Measurements from ENCODE around the gene SLC1A7.

Gene SLC1A7

GRCh38 chr1:53115403-53116306, 26.8 kb downstream of the SLC1A7 start:
- no peak for DNase-seq

- DNase-seq = no peak
These were observed 27.6 kb downstream of the SLC1A7 start for GRCh38 chr1:53114581-53115400.

DNA sequence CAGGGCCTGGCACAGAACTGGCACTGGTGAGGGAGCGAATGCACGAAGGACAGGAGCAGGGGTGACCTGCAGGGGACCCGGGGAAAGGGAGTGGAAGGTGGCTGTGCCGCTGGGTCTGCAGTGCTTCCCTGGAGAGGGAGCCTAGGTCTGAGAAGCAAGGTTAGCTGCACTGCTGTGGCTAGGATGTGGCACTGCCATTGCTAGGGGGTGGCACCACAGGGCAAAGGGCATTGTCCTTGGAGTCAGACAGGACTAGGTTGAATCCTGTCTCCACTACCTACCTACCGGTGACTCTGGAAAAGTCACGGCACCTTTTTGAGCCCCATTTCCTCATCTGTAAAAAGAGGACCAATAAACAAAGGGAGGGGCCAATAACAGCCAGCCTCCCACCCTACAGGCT, 28.3 kb downstream of the SLC1A7 start:
- DNase-seq = no peak

- no peak for DNase-seq
These were observed 29.6 kb downstream of the SLC1A7 start for GRCh38 chr1:53112861-53113260.

- DNase-seq = no peak
These were observed 30.1 kb downstream of the SLC1A7 start for GRCh38 chr1:53112271-53112774.

GRCh38 chr1:53111693-53112092, 30.7 kb downstream of the SLC1A7 start:
- DNase-seq = no peak

DNA sequence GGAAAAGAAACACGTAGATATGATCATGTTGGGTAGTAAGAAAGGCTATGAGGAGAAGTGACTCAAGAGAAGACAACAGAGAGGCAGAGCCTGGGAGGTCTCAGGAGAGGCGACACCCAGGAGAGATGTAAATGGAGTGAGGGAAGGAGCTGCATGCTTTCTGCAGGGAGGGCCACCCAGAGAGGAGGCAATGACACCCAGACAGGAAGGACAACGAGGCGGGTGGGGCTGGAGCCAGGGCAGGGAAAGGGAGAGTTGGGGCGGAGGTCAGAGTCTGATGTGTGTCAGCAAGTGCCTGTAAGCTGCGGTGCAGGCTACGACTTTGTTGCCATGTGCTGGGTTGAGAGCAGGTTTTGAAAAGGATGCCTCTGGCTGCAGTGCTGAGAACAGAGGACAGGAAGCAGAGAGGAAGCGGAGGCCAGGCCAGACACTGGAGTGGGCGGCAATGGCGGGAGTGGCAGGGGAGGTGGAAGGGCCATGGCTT, 31.3 kb downstream of the SLC1A7 start:
- DNase-seq = no peak

DNA sequence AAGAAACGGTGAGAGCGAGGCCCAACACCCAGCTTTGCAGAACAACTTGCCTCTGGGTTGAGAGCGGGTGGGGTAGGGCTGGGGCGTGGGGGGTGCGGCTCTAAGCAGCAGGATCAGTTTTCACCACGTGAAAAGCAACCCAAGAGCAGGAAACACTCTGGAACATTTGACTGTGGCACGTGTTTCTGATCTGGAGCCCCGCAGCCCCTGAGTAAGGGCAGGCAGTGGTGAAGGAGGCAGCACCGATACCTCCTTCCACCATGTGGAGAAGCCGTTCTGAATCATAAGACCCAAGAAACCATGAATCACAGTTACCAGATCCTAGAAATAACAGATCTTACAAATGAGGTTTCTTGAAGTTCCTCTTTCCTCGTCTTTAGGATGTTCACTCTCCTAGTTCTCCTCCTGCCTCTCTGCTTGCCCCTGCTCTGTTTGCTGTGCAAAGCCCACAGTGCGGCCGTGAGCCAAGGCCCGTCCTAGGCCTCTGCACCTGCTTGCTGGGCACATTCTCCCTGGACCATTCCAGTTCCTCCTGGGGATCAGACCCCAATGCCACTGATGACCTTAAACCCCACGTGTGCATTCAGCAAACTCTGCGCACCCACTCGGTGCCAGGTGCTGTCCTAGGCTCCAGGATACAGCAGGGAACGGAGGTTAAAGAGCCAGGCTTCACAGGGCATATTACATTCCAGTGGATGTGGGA, 31.9 kb downstream of the SLC1A7 start:
- no peak for DNase-seq

DNA sequence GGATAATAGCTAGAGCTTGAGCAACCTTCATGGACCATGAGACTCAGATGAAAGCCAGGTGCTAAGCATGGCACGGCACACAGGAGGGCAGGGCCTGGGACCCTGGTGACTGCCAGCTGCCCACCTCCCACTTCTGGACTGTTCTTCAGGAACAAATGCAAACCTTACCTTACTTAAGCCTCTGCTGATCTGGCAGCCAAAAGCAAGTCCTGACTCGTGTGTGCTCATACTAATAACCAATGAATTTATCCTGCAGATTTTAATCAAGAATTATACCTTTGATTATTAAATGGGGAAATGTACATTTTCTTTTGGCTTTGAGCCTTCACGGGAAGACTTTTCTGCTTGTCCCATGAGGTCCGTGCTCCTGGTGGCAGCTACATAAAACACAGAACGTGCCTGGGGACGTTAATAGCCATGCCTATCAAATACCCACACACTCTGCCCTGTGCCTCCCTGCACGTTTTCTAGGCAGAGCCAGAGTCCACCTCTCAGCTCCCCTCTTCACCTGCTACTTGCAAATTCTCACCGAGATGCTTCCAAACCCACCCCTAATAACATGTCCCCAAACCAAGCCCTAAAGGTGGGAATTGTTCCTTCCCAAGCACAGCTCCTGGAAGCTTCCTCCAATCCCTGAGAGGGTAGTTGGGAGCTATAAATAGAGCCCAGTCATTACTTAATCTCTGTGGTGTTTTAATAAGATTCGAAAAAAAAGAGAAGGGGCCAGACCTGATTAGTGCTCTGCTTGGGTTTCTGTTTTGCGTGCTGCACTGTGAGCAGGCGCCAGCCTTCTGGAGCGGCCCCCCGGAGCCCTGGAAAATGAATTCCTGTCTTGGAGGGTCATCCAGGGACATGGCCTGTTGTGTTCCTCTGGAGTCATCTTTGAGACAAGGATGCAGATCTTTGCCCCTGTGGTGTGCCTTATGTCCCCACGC, 33.5 kb downstream of the SLC1A7 start:
- no peak for DNase-seq

- no peak for DNase-seq
These were observed 34.7 kb downstream of the SLC1A7 start for GRCh38 chr1:53107570-53108322.

GRCh38 chr1:53107090-53107489, 35.3 kb downstream of the SLC1A7 start:
- DNase-seq = no peak

GRCh38 chr1:53104289-53104913, 38.0 kb downstream of the SLC1A7 start:
- DNase-seq = no peak

DNA sequence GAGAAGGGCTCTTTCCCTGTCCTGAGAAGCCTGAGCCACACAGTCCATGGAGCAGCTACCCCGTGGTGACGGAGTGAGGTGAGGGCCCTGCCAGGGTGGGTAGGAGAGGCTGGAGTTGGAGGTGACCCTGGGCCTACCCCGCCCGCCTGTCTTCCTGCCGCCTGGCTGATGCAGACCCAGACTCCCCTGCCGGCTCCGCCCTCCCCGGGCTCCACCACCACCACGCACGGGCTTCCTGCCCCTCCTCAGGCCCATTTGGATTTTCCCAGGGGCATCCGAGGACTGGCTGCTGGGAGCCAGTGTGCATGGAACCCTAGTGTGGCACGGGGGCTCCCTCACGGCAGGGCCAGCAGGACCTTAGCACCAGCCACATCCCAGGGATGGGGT, 47.9 kb downstream of the SLC1A7 start:
- no peak for DNase-seq

DNA sequence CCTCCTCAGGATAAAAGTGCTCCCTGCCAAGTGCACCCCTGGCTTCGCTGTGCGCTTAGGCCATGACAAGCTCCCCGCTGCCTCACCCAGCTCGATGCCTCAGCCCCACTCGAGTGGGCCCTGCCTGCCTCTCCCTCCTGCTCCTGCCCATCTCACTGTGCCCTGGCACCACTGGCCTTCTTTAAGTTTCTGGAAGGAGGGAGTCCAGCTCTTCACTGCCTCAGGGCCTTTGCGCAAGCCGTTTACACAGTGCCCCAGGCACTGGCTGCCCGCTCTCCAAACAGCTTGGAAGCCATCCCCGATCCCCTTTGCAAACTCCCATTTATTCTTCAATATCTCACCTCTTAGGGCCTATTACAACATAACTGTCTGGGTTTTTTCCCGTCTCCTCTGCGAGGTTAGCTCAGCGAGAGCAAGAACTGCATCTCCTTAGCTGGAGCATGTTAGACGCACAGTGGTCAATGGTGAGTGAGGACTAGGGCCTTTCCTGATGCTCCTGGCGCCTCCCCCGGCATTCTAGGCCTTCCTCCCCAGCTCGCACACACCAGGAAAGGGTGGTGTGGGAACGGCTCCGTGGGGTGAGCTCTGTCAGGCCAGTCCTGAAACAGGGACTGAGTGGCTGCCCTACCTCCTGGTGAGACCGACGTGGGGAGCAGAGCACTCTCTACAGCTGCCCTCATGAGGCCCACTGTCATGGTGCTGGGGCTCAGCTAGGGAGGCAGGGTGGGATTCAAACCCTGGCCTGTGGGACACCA, 48.5 kb downstream of the SLC1A7 start:
- no peak for DNase-seq

DNA sequence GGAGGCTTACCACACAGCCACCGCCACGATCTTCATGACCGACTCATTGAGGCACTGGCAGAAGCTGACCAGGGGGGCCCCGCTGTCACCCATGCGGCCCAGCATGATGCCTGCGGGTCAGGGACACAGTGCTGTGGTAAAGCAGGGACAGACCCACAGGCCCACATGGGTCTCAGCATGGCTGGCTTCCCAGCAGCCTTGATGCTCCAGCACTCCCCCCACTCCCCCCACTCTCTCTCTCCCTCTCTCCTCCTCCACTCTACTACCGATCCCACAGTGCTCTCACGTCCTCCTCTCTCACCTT, 49.0 kb downstream of the SLC1A7 start:
- DNase-seq = no peak

- no peak for DNase-seq
These were observed 49.6 kb downstream of the SLC1A7 start for GRCh38 chr1:53092659-53093450.

DNA sequence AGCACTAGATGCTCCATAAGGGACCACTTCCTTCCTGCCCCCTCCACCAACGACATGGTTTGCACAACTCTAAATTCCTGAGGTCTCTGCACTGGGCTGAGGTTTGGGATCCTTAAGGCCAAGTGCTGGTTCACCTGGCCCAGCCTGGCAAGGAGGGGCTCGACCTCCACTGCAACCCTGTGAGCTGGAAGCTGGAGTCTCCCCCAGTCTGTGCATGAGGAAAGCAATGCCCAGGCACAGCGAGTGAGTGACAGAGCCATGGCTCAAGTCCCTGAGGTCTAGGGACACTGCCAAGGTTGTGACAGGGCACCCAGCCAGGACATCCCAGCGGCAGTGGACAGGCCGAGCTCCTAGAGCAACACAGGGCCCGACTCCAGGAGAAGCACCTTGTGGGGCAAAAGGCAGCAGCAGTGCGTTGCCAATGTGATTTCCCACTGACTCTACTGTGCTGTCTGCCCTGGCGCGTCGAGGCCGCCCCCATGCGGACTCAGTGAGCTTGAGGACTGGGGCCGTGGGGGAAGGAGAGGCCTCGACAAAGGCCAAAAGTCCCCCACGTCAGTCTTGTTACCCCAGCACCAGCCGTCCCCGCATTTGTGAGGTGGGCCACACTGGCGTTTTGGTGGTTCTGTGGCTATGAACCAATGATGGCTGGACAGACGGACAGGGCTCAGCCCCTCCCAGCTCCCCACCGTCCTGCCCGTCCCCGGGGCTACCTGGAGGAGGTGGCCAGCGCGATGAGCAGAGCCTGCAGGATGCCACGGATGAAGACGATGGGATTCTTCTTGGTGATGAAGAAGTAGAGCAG, 50.4 kb downstream of the SLC1A7 start:
- no peak for DNase-seq
